K562 (cell line): ENCODE measurements around the gene NCOA3.

Experiments used
- BRD4 ChIP-seq: fragments of 200-600 bp; sonication (generic); IDR thresholded peaks from 2 replicates; pipeline ENCODE4 v1.6.1; 2017; ENCODE audit warnings: inconsistent platforms
- KLF13 ChIP-seq: fragments of 450-650 bp; IDR thresholded peaks from 2 replicates; pipeline ENCODE4 v1.6.1; 2016; ENCODE audit warnings: missing genetic modification characterization, low read depth, mild to moderate bottlenecking, missing compliant biosample characterization, moderate library complexity, borderline replicate concordance
- SNRNP70 ChIP-seq: fragments of 200-400 bp; formaldehyde crosslinking; optimal IDR thresholded peaks from 2 replicates; pipeline ENCODE3; 2017; ENCODE audit warnings: low read depth, low read length

DNA sequence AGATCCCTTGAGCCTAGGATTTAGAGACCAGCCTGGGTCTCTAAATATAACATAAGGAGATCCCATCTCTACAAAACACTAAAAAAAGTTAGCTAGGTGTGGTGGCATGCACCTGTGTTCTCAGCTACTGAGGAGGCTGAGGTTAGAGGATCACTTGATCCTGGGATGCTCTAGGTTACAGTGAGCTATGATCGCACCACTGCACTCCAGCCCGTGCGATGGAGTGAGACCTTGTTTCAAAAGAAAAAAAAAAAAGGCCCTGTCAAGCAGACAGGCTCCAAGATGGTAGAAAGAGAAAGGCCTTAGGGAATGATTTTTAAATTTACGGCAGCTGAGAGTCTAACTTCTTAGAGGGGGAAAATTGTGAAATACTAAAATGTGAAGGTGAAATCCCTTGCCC is 22.6 kb upstream of the NCOA3 start:
- no peak for TF ChIP-seq BRD4
- TF ChIP-seq KLF13 (tag) = no peak
- TF ChIP-seq SNRNP70 = no peak
